Liver (tissue), 9 donors: ENCODE data around the gene MIXL1. TPM values are rescaled to one million over a fixed set of nuclear protein-coding genes. Genes with fewer than 3 reads are reported as not detected.

Experiments
- DNase-seq: peaks from one replicate; pipeline ENCODE4 v3.0.0-alpha.2; 2017; ENCODE audit warnings: low spot score
- H3K27ac ChIP-seq, 2 donors: one replicate each; pipeline ENCODE4 v1.7.0; 2013; ENCODE audit warnings: inconsistent platforms in 2 of 2, low read length in 2 of 2, control low read depth in 1 of 2, low read depth in 1 of 2, mild to moderate bottlenecking in 1 of 2
- H3K27me3 ChIP-seq, 4 donors: one replicate each; pipeline versions ENCODE4 v1.6.1 to v1.7.0; 2013; ENCODE audit warnings: low read length in 3 of 4, inconsistent platforms in 1 of 4, mild to moderate bottlenecking in 1 of 4, moderate library complexity in 1 of 4; ENCODE audit not compliant: control insufficient read depth in 4 of 4, insufficient read depth in 4 of 4
- H3K36me3 ChIP-seq, 4 donors: one replicate each; pipeline versions ENCODE4 v1.6.1 to v1.7.0; 2013; ENCODE audit warnings: low read length in 3 of 4, mild to moderate bottlenecking in 3 of 4, low read depth in 1 of 4, moderate library complexity in 1 of 4; ENCODE audit not compliant: control insufficient read depth in 4 of 4, insufficient read depth in 3 of 4
- H3K4me1 ChIP-seq, 4 donors: one replicate each; pipeline versions ENCODE4 v1.6.1 to v1.7.0; 2013; ENCODE audit warnings: low read length in 3 of 4, mild to moderate bottlenecking in 3 of 4, moderate library complexity in 1 of 4; ENCODE audit not compliant: control insufficient read depth in 4 of 4, insufficient read depth in 4 of 4
- H3K4me3 ChIP-seq, 3 donors: one replicate each; pipeline versions ENCODE4 v1.6.1 to v1.7.0; 2013; ENCODE audit warnings: low read length in 3 of 3, control low read depth in 1 of 3, low read depth in 1 of 3, mild to moderate bottlenecking in 1 of 3
- H3K9ac ChIP-seq, 2 donors: one replicate each; pipeline ENCODE4 v1.7.0; 2013; ENCODE audit warnings: low read length in 2 of 2, mild to moderate bottlenecking in 2 of 2, moderate library complexity in 2 of 2, control low read depth in 1 of 2, low read depth in 1 of 2
- H3K9me3 ChIP-seq, 4 donors: one replicate each; pipeline versions ENCODE4 v1.6.1 to v1.7.0; 2013; ENCODE audit warnings: low read length in 3 of 4; ENCODE audit not compliant: control insufficient read depth in 4 of 4
- EGR1 ChIP-seq, 2 donors: IDR thresholded peaks; 2 replicates each; pipeline ENCODE4 v1.6.1; 2016 to 2018; ENCODE audit warnings: antibody characterized with exemption in 2 of 2, low read depth in 2 of 2
- FOXA1 ChIP-seq: IDR thresholded peaks from 2 replicates; pipeline ENCODE4 v1.6.1; 2016; ENCODE audit warnings: antibody characterized with exemption
- FOXA2 ChIP-seq: IDR thresholded peaks from 2 replicates; pipeline ENCODE4 v1.6.1; 2016; ENCODE audit warnings: antibody characterized with exemption
- GABPA ChIP-seq, 2 donors: IDR thresholded peaks in 1 of 2; conservative IDR thresholded peaks in 1 of 2; 2 replicates each; pipeline ENCODE4 v1.6.1; 2016; ENCODE audit warnings: antibody characterized with exemption in 2 of 2, mild to moderate bottlenecking in 1 of 2, moderate library complexity in 1 of 2
- HNF4A ChIP-seq, 2 donors: conservative IDR thresholded peaks; 2 replicates each; pipeline ENCODE4 v1.6.1; 2016; ENCODE audit warnings: antibody characterized with exemption in 2 of 2, mild to moderate bottlenecking in 2 of 2
- HNF4G ChIP-seq: IDR thresholded peaks from 2 replicates; pipeline ENCODE4 v1.6.1; 2016; ENCODE audit warnings: antibody characterized with exemption
- JUND ChIP-seq, 2 donors: IDR thresholded peaks; 2 replicates each; pipeline ENCODE4 v1.6.1; 2016; ENCODE audit warnings: antibody characterized with exemption in 2 of 2
- NR2F2 ChIP-seq: IDR thresholded peaks from 2 replicates; pipeline ENCODE4 v1.6.1; 2016; ENCODE audit warnings: antibody characterized with exemption
- RAD21 ChIP-seq, 2 donors: IDR thresholded peaks; 2 replicates each; pipeline ENCODE4 v1.6.1; 2016; ENCODE audit warnings: antibody characterized with exemption in 2 of 2, mild to moderate bottlenecking in 2 of 2
- REST ChIP-seq: IDR thresholded peaks from 2 replicates; pipeline ENCODE4 v1.6.1; 2016; ENCODE audit warnings: antibody characterized with exemption, mild to moderate bottlenecking
- RXRA ChIP-seq, 2 donors: IDR thresholded peaks; 2 replicates each; pipeline ENCODE4 v1.6.1; 2017 to 2018; ENCODE audit warnings: antibody characterized with exemption in 2 of 2, mild to moderate bottlenecking in 1 of 2
- SP1 ChIP-seq: IDR thresholded peaks from 2 replicates; pipeline ENCODE4 v1.6.1; 2018; ENCODE audit warnings: antibody characterized with exemption, mild to moderate bottlenecking
- TAF1 ChIP-seq: conservative IDR thresholded peaks from 2 replicates; pipeline ENCODE4 v1.6.1; 2016; ENCODE audit warnings: antibody characterized with exemption, mild to moderate bottlenecking
- YY1 ChIP-seq: IDR thresholded peaks from 2 replicates; pipeline ENCODE4 v1.6.1; 2016; ENCODE audit warnings: antibody characterized with exemption, mild to moderate bottlenecking
- WGBS: extraction: QIAGEN DNeasy Blood & Tissue Kit; methylation state at CpG from one replicate; pipeline ENCODE4 v1.1.7; 2013; 5-methylcytosine and 5-hydroxymethylcytosine counted together
- polyA plus RNA-seq, 2 donors: library from polyadenylated mRNA; stranded (reverse) in 1 of 2; unstranded in 1 of 2; fragments of 200-250 nt in 1 of 2; fragments of >200 nt in 1 of 2; fragmentation: Nextera tagmentation in 1 of 2; extraction: Ambion mirVana in 1 of 2; gene quantifications; one replicate each; pipeline versions ENCODE4 v1.2.1 to v1.2.3, GENCODE V29; 2013 to 2015
- total RNA-seq, 2 donors: library from RNA; depleted of rRNA; stranded (reverse); fragments of >200 nt; gene quantifications; one replicate each; pipeline ENCODE4 v1.2.3, GENCODE V29; 2014
- TF ChIP-seq, protein P1 (sequence below): fragments of 150-350 bp; IDR thresholded peaks from 2 replicates; pipeline ENCODE4 v1.5.1; 2017; ENCODE audit warnings: improper control_type of control experiment, low read depth, low read length; ENCODE audit not compliant: missing input control
- TF ChIP-seq, protein P2 (sequence below): IDR thresholded peaks from 2 replicates; pipeline ENCODE4 v1.6.1; 2016; ENCODE audit warnings: antibody characterized with exemption
- TF ChIP-seq, protein P3 (sequence below): IDR thresholded peaks from 2 replicates; pipeline ENCODE4 v1.6.1; 2016; ENCODE audit warnings: antibody characterized with exemption
- TF ChIP-seq, protein P4 (sequence below): IDR thresholded peaks from 2 replicates; pipeline ENCODE4 v1.6.1; 2016; ENCODE audit warnings: antibody characterized with exemption
- donor health status: healthy.
- donor health status: healthy.
- donor health status: healthy.
- donor health status: healthy.
- donor health status: healthy.

MIXL1 gene
- total and polyA plus RNA-seq, 4 donors: 0.05 TPM; not detected in 3

DNA sequence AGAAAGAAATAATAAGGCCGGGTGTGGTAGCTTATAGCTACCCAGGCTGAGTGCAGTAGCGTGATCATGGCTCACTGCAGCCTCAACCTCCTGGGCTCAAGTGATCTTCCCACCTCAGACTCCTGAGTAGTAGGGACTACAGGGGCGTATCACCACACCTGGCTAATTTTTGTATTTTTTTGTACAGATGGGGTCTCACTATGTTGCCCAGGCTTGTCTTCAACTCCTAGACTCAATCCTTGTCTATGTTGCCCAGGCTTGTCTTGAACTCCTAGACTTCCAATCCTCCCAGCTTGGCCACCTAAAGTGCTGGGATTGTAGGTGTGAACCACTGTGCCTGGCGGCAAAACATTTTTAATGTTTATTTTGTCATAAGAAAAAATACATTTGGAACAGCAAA, 30.5 kb downstream of the MIXL1 start:
- no peak overlapping the region for H3K27ac ChIP-seq
- no peak overlapping the region for H3K4me3 ChIP-seq
- no peak overlapping the region for H3K9ac ChIP-seq
- H3K4me1 ChIP-seq: no peaks in the 10 kb centered on the region
- no peaks in the 10 kb centered on the region for H3K9me3 ChIP-seq
- peaks cover 0 to 4% (median 0%) of the 10 kb centered on the region in 4 donors for H3K36me3 ChIP-seq
- DNase-seq: no peak
- H3K27me3 ChIP-seq: no peaks in the 10 kb centered on the region
- no peak for TF ChIP-seq FOXA2
- no peak for TF ChIP-seq SP1
- TF ChIP-seq, protein P1, sequence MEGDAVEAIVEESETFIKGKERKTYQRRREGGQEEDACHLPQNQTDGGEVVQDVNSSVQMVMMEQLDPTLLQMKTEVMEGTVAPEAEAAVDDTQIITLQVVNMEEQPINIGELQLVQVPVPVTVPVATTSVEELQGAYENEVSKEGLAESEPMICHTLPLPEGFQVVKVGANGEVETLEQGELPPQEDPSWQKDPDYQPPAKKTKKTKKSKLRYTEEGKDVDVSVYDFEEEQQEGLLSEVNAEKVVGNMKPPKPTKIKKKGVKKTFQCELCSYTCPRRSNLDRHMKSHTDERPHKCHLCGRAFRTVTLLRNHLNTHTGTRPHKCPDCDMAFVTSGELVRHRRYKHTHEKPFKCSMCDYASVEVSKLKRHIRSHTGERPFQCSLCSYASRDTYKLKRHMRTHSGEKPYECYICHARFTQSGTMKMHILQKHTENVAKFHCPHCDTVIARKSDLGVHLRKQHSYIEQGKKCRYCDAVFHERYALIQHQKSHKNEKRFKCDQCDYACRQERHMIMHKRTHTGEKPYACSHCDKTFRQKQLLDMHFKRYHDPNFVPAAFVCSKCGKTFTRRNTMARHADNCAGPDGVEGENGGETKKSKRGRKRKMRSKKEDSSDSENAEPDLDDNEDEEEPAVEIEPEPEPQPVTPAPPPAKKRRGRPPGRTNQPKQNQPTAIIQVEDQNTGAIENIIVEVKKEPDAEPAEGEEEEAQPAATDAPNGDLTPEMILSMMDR: no peak
- no peak for TF ChIP-seq JUND (IDR thresholded peaks at IDR 0.05)
- TF ChIP-seq, protein P2, sequence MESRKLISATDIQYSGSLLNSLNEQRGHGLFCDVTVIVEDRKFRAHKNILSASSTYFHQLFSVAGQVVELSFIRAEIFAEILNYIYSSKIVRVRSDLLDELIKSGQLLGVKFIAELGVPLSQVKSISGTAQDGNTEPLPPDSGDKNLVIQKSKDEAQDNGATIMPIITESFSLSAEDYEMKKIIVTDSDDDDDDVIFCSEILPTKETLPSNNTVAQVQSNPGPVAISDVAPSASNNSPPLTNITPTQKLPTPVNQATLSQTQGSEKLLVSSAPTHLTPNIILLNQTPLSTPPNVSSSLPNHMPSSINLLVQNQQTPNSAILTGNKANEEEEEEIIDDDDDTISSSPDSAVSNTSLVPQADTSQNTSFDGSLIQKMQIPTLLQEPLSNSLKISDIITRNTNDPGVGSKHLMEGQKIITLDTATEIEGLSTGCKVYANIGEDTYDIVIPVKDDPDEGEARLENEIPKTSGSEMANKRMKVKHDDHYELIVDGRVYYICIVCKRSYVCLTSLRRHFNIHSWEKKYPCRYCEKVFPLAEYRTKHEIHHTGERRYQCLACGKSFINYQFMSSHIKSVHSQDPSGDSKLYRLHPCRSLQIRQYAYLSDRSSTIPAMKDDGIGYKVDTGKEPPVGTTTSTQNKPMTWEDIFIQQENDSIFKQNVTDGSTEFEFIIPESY: no peak
- 96% methylated on average over 4 of the region's 4 CpGs for WGBS

DNA sequence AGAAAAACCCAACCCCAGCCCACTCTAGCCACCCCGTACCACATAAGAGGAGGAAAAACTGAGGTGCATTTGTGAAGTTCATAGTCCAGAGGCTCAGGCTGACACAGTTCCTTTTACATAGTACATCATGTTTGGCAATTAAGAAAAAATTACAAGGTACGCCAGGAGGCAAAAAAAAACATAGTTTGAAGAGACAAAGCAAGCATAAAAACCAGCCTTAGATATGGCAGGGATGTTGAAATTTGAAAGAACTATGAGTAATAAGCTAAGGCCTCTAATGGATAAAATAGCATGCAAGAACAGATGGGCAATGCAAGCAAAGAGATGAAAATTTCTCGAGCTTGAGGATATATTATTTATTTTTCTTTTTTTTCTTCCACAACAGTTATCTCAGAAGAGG, 31.9 kb downstream of the MIXL1 start:
- H3K36me3 ChIP-seq: peaks cover 0 to 1% (median 0%) of the 10 kb centered on the region in 4 donors
- H3K4me3 ChIP-seq: no peak overlapping the region
- no peak for DNase-seq
- H3K27me3 ChIP-seq: no peaks in the 10 kb centered on the region
- no peak overlapping the region for H3K9ac ChIP-seq
- H3K9me3 ChIP-seq: no peaks in the 10 kb centered on the region
- TF ChIP-seq NR2F2: no peak
- TF ChIP-seq YY1: no peak
- no peak for TF ChIP-seq RAD21 (IDR thresholded peaks at IDR 0.05)
- TF ChIP-seq FOXA1: no peak
- H3K27ac ChIP-seq: no peak overlapping the region
- WGBS: 93% methylated on average over 3 of the region's 3 CpGs
- no peaks in the 10 kb centered on the region for H3K4me1 ChIP-seq

- DNase-seq: no peak
- Histone ChIP-seq H3K9me3 (no peaks in the 10 kb centered on the region), H3K9ac (no peak overlapping the region), H3K27ac (no peak overlapping the region), H3K36me3 (peaks cover 0 to 2% (median 0%) of the 10 kb centered on the region in 4 donors), H3K27me3 (no peaks in the 10 kb centered on the region), H3K4me3 (no peak overlapping the region), H3K4me1 (no peaks in the 10 kb centered on the region)
- WGBS: 100% methylated on average over 1 of the region's 1 CpG
- no peak for TF ChIP-seq NR2F2
- no peak for TF ChIP-seq EGR1 (IDR thresholded peaks at IDR 0.05; ENCODE audit: low read depth in 2 of 2)
- TF ChIP-seq, protein P2: no peak
- TF ChIP-seq FOXA1: no peak
- no peak for TF ChIP-seq FOXA2
- no peak for TF ChIP-seq RXRA (IDR thresholded peaks at IDR 0.05)
- no peak for TF ChIP-seq TAF1
- TF ChIP-seq HNF4G: no peak
- TF ChIP-seq, protein P3, sequence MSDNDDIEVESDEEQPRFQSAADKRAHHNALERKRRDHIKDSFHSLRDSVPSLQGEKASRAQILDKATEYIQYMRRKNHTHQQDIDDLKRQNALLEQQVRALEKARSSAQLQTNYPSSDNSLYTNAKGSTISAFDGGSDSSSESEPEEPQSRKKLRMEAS: no peak
- TF ChIP-seq RAD21 (IDR thresholded peaks at IDR 0.05): no peak
- TF ChIP-seq REST: no peak
- TF ChIP-seq SP1: no peak
- no peak for TF ChIP-seq HNF4A (conservative IDR thresholded peaks at IDR 0.05)
- no peak for TF ChIP-seq GABPA (IDR thresholded peaks at IDR 0.05 in 1 of 2, conservative IDR thresholded peaks at IDR 0.05 in 1 of 2)
- TF ChIP-seq, protein P4, sequence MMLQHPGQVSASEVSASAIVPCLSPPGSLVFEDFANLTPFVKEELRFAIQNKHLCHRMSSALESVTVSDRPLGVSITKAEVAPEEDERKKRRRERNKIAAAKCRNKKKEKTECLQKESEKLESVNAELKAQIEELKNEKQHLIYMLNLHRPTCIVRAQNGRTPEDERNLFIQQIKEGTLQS: no peak
Measured at GRCh38 chr1:226261818-226262217, 38.4 kb downstream of the MIXL1 start.
